Lung (tissue), 16 donors: ENCODE data around the gene UBE2I. TPM values are rescaled to one million over a fixed set of nuclear protein-coding genes. Genes with fewer than 3 reads are reported as not detected.

Experiments used
- ATAC-seq: fragments of 200-7000 bp; cut with Tn5 transposase; one replicate; pipeline ENCODE4 v1.9.1; 2020; ENCODE audit warnings: moderate number of reproducible peaks; ENCODE audit not compliant: insufficient read depth, low FRiP score
- DNase-seq, 3 donors: peaks; one replicate each; pipeline ENCODE4 v3.0.0-alpha.2; 2013 to 2017
- H3K27ac ChIP-seq, 2 donors: one replicate each; pipeline ENCODE4 v1.5.1; 2013; ENCODE audit warnings: mild to moderate bottlenecking in 2 of 2, moderate library complexity in 2 of 2, control low read depth in 1 of 2, inconsistent platforms in 1 of 2, low read depth in 1 of 2, low read length in 1 of 2
- H3K27me3 ChIP-seq, 3 donors: one replicate each; pipeline ENCODE4 v1.5.1; 2013; ENCODE audit warnings: low read length in 2 of 3; ENCODE audit not compliant: control insufficient read depth in 3 of 3, insufficient read depth in 3 of 3
- H3K36me3 ChIP-seq, 4 donors: one replicate each; pipeline ENCODE4 v1.5.1; 2013; ENCODE audit warnings: low read length in 4 of 4, mild to moderate bottlenecking in 1 of 4, moderate library complexity in 1 of 4; ENCODE audit not compliant: control insufficient read depth in 4 of 4, insufficient read depth in 4 of 4
- H3K4me1 ChIP-seq, 5 donors: one replicate each; pipeline ENCODE4 v1.5.1; 2013; ENCODE audit warnings: low read length in 5 of 5, mild to moderate bottlenecking in 2 of 5, moderate library complexity in 1 of 5; ENCODE audit not compliant: control insufficient read depth in 5 of 5, insufficient read depth in 5 of 5
- H3K4me3 ChIP-seq: one replicate; pipeline ENCODE4 v1.5.1; 2013; ENCODE audit warnings: mild to moderate bottlenecking, control low read depth, moderate library complexity
- H3K9ac ChIP-seq, 2 donors: one replicate each; pipeline ENCODE4 v1.5.1; 2013; ENCODE audit warnings: low read length in 2 of 2, control low read depth in 1 of 2; ENCODE audit not compliant: insufficient read depth in 1 of 2
- H3K9me3 ChIP-seq, 4 donors: one replicate each; pipeline ENCODE4 v1.5.1; 2013; ENCODE audit warnings: low read length in 3 of 4, mild to moderate bottlenecking in 1 of 4, moderate library complexity in 1 of 4; ENCODE audit not compliant: control insufficient read depth in 4 of 4, insufficient read depth in 3 of 4
- WGBS, 2 donors: extraction: QIAGEN DNeasy Blood & Tissue Kit; methylation state at CpG; one replicate each; pipeline ENCODE4 v1.1.7; 2013; 5-methylcytosine and 5-hydroxymethylcytosine counted together
- long read RNA-seq, 5 donors: transcript quantifications; one replicate each; lab custom pipeline, GENCODE V29; 2026
- polyA plus RNA-seq, 2 donors: library from polyadenylated mRNA; stranded (reverse); fragments of 200-250 nt; gene quantifications; one replicate each; pipeline ENCODE4 v1.2.1, GENCODE V29; 2013
- total RNA-seq, 2 donors: library from RNA; depleted of rRNA in 1 of 2; stranded (reverse); fragments of >200 nt in 1 of 2; gene quantifications; one replicate each; pipeline ENCODE4 v1.2.1, GENCODE V29; 2014 to 2021
- TF ChIP-seq, protein P1 (sequence below): IDR thresholded peaks from 2 replicates; pipeline ENCODE4 v1.5.1; 2012; ENCODE audit warnings: mild to moderate bottlenecking; ENCODE audit errors: control extremely low read depth, extremely low read depth
- donor health status: control.
- donor health status: control.
- donor health status: Bipolar disorder and iron deficiency.
- donor health status: healthy.
- donor health status: DM: yes; HTN: yes; CAD: no.

Gene UBE2I
- total RNA-seq, result 10 to 100 TPM; 91.2 to 96.8 TPM
- polyA plus RNA-seq, result 10 to 100 TPM; 63.9 to 71.7 TPM
- long read RNA-seq, donor 1, transcript UBE2I-219 (3 exons, 498 nt), result minor isoform, 6 of 148 reads
- long read RNA-seq, donor 1, transcript UBE2I-212 (1 exons, 2,642 nt), result minor isoform, 10 of 148 reads
- long read RNA-seq, donor 1, transcript UBE2I-203 (7 exons, 2,976 nt), result major isoform, 110 of 148 reads
- long read RNA-seq, donor 1, partial matches to known transcripts, result 10 of 148 reads
- long read RNA-seq, donor 1, other reads (novel, unspliced or antisense), result 0 of 148 reads
- long read RNA-seq, donor 2, transcript UBE2I-203 (7 exons, 2,976 nt), result major isoform, 17 of 49 reads
- long read RNA-seq, donor 2, partial matches to known transcripts, result 23 of 49 reads
- long read RNA-seq, donor 2, other reads (novel, unspliced or antisense), result 0 of 49 reads
- long read RNA-seq, donor 3, transcript UBE2I-203 (7 exons, 2,976 nt), result major isoform, 32 of 64 reads
- long read RNA-seq, donor 3, transcript UBE2I-212 (1 exons, 2,642 nt), result minor isoform, 11 of 64 reads
- long read RNA-seq, donor 3, partial matches to known transcripts, result 11 of 64 reads
- long read RNA-seq, donor 3, other reads (novel, unspliced or antisense), result 0 of 64 reads
- long read RNA-seq, donor 4, transcript UBE2I-212 (1 exons, 2,642 nt), result minor isoform, 7 of 69 reads
- long read RNA-seq, donor 4, transcript UBE2I-203 (7 exons, 2,976 nt), result major isoform, 39 of 69 reads
- long read RNA-seq, donor 4, partial matches to known transcripts, result 17 of 69 reads
- long read RNA-seq, donor 4, other reads (novel, unspliced or antisense), result 0 of 69 reads
- long read RNA-seq, donor 5, transcript UBE2I-212 (1 exons, 2,642 nt), result minor isoform, 11 of 226 reads
- long read RNA-seq, donor 5, transcript UBE2I-203 (7 exons, 2,976 nt), result major isoform, 130 of 226 reads
- long read RNA-seq, donor 5, transcript UBE2I-219 (3 exons, 498 nt), result minor isoform, 9 of 226 reads
- long read RNA-seq, donor 5, transcript UBE2I-208 (4 exons, 1,771 nt), result minor isoform, 5 of 226 reads
- long read RNA-seq, donor 5, partial matches to known transcripts, result 62 of 226 reads
- long read RNA-seq, donor 5, other reads (novel, unspliced or antisense), result 0 of 226 reads

DNA sequence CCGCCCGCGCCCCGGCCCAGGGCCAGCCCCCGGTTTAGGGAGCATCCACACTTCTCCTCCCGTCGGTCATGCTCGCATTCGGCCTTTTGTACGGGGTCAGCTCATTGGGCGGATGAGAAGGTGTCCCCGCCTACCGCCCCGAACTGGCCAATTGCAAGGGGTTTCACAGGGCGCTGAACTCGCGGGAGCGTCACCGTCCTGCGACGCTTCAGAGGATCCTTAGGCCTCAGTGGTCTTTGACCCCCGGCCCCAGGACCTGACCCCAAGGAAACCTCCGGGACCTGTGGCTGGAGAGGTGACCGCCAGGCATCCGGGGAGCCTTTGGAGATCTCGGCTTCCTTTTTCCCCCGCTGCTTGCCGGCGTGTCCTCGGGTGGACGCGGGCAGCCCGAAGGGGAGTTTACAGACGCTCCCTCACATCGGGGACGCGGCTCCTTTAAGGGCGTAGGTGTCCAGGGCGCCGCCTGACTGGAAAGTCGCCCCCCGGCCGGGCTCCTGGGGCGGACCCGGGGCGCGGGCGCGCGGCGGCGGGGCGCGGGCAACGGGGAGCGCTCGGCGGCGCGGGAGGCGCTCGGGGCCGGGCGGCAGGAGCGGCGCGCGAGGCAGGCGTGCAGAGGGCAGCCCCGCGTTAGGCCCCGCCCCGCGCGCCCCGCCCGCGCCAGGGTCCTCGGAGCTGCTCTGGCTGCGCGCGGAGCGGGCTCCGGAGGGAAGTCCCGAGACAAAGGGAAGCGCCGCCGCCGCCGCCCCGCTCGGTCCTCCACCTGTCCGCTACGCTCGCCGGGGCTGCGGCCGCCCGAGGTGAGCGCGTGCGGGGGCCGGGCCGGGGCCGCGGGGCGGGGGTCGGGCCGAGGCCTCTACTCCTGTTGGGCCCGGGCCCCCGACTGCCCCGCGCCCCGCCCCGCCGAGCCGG, at the start of gene UBE2I:
Gene UBE2I, plus strand, starts transcription at position 660 of the 909 bp plus-strand sequence. CDS start 4,395 bp downstream, outside the sequence.
- Histone ChIP-seq H3K27ac (peak within 1 kb of the TSS; percentile 96 to 99), H3K9ac (peak within 1 kb of the TSS; percentile 74 to 96), H3K9me3 (no peaks in the 10 kb centered on the region), H3K4me3 (peak within 1 kb of the TSS; percentile 81), H3K4me1 (peaks cover 0 to 28% (median 10%) of the 10 kb centered on the region in 5 donors), H3K36me3 (peaks cover 0 to 14% (median under 1%) of the 10 kb centered on the region in 4 donors), H3K27me3 (no peaks in the 10 kb centered on the region)
- TF ChIP-seq, protein P1, sequence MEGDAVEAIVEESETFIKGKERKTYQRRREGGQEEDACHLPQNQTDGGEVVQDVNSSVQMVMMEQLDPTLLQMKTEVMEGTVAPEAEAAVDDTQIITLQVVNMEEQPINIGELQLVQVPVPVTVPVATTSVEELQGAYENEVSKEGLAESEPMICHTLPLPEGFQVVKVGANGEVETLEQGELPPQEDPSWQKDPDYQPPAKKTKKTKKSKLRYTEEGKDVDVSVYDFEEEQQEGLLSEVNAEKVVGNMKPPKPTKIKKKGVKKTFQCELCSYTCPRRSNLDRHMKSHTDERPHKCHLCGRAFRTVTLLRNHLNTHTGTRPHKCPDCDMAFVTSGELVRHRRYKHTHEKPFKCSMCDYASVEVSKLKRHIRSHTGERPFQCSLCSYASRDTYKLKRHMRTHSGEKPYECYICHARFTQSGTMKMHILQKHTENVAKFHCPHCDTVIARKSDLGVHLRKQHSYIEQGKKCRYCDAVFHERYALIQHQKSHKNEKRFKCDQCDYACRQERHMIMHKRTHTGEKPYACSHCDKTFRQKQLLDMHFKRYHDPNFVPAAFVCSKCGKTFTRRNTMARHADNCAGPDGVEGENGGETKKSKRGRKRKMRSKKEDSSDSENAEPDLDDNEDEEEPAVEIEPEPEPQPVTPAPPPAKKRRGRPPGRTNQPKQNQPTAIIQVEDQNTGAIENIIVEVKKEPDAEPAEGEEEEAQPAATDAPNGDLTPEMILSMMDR, result no peak
- ATAC-seq, result peak; percentile 92
- peak; percentile 99 for DNase-seq
- WGBS, 2 donors, result 1% methylated on average over 60 to 117 of the region's 117 CpGs

DNA sequence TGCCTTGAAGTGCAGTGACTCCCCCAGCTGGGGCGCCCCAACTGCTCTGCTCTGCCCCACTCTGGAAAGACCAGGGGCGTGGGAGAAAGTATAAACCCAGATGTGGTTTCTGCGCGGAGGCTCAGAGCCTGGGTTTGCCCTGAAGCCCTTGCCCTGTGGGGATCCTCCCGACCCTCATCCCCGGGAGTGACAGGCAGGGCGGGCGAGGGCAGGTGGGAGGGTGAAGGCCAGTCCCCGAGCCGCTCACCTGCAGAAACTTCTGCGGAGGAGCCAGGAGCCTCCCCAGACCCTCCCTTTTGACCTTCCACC, 49.7 kb upstream of the UBE2I start:
- Histone ChIP-seq H3K27me3 (peaks cover 6 to 40% (median 17%) of the 10 kb centered on the region in 3 donors), H3K9me3 (peaks cover 0 to 9% (median 0%) of the 10 kb centered on the region in 4 donors), H3K27ac (no peak overlapping the region), H3K4me3 (no peak overlapping the region), H3K9ac (no peak overlapping the region), H3K36me3 (no peaks in the 10 kb centered on the region), H3K4me1 (peaks cover 0 to 7% (median 0%) of the 10 kb centered on the region in 5 donors)
- WGBS, 2 donors, result 25 to 28% methylated on average over 11 of the region's 11 CpGs
- ATAC-seq, result no peak
- DNase-seq, result no peak
- TF ChIP-seq, protein P1, result no peak

DNA sequence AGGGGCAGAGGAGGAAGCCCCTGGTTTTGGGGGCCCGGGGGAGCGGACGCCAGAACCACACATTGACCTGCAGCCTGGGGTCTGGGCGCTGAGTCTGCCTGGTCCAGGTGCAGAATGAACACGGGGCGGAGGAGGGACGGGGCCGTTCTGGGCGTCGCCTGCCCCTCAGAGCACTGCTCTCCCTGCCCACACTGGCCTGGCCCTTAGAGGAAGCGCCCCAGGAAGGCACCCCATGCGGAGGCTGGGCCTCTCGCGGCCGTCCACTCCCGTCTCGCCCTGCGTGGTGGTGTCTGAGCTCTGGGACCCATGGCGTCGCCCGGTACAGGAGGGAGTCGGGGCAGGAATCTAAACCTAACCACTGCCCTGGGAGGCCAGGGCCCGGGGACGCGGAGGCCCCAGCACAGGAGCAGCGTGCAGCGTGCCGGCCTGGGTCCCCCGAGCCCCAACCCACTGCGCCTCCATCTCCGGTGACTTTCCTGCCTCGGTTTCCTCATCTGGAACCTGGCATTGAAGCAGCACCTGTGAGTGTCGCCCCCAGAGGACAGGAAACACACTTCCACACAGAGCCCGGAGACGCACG, 49.2 kb upstream of the UBE2I start:
- WGBS, 2 donors, result 65 to 73% methylated on average over 36 of the region's 36 CpGs
- Histone ChIP-seq H3K27me3 (peaks cover 6 to 40% (median 17%) of the 10 kb centered on the region in 3 donors), H3K4me3 (no peak overlapping the region), H3K9ac (no peak overlapping the region), H3K36me3 (no peaks in the 10 kb centered on the region), H3K9me3 (peaks cover 0 to 11% (median 0%) of the 10 kb centered on the region in 4 donors), H3K27ac (no peak overlapping the region), H3K4me1 (peaks cover 0 to 7% (median 0%) of the 10 kb centered on the region in 5 donors)
- ATAC-seq, result no peak
- TF ChIP-seq, protein P1, result no peak
- DNase-seq, result no peak
